Measurements from ENCODE around the gene P3H2.
"Not testable (repeated sequence)": the region's sequence is repeated elsewhere in the genome, so short reads cannot be mapped to it uniquely, and the experiment has no call there.

P3H2 gene

DNA sequence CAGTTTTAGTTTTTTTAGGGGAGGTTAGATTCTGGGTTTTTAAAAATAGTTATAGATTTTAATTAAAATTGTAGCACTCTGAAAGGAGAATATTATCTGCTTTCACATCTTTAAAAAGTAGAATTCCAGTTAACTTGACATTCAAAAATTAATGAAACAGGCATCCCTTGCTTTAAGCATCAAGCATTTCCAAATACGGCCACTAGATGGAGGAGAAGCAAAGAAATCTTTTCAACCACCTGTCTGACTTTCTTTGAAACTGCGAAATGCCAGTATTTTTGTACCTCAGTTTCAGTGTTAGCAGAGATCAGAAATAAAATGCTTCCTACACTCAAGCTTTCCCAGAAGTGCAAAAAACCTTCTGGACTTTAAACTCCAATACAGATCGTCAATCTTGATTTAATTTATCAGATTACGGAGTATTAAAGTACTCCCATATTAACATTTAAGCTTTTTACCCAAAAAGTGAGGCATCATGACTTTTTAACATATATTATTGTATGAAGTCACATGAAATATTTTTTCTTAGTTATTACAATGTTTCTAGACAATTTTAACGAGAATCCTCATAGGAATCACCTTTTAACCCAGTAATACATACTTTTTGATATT, 153.3 kb downstream of the P3H2 start:
- FAIRE-seq, result peak; percentile 98

- FAIRE-seq, result no peak
Measured at GRCh38 chr3:189966843-189967242, 153.9 kb downstream of the P3H2 start.

GRCh38 chr3:189964623-189965332, 155.9 kb downstream of the P3H2 start:
- no peak for FAIRE-seq

DNA sequence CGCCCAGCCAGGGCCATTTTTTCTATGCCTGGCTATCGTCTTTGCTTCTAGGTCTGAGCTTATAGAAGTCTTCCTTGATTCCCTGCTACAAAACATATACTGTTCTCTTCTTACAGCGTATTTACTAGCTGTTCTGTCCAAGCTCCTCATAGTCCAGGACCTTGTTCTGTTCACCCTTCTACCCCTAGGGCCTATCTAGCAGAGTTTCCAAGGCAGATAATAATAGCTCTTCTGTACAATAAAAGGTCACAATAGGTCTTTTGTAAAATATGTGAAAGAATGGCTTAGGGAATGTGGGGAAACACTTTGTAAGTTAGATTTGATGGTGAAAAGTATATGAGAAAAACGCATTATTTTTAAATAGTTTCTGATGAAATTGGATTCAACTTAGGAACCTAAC, 158.2 kb downstream of the P3H2 start:
- no peak for FAIRE-seq

DNA sequence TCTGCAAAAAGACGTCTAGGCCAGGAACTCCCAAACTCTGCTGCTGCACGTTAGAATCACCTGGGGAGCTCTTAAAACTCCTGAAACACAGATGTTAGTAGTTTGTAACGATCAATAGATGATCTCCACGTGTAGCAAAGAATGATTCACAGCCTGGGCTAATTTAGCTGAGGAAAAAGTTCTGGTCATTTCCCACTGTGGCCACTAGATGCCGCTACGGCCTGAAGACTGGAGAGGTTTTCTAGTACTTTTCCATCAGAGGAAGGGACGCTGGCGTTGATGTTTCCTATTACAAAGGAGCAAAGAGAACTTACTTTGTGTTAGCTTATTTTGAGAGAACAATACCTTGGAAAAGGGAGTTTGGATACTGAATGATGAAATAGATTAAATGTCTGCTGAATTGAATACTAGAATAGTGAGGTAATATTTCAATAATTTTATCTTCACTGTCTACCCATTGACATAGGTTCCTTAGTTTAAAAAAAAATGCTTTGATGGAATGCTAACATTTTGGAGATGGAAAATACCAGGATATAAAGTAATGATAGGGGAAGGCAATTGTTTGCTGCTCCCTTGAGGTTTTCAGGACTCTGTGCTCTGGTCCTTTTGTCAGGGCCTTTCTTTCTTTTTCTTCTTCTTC, 159.1 kb downstream of the P3H2 start:
- FAIRE-seq, result peak; percentile 97

- FAIRE-seq, result not testable (repeated sequence)
Measured at GRCh38 chr3:189961086-189961485, 159.6 kb downstream of the P3H2 start.

- FAIRE-seq, result no peak
Measured at GRCh38 chr3:189954733-189955665, 165.7 kb downstream of the P3H2 start.

DNA sequence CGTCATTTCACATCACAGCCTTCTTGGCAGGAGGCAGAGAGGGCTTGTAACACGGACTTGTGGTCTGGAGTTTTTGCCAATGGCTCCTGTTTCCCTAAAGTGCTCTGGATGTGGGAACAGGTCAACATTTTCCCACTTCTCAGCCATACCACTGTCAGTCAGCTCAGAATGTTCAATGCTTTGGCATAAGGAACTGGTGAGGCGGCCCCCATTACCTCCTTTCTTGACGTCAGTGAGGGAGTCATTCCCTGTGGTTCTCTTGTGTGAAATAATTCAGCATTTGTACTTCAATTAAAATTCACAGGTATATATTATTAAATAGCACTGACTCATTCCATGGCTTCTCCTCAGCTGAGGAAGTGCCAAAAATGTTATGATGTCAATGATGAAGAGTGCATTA, 167.1 kb downstream of the P3H2 start:
- FAIRE-seq, result no peak

- no peak for FAIRE-seq
Measured at GRCh38 chr3:189952272-189952671, 168.4 kb downstream of the P3H2 start.

GRCh38 chr3:189950258-189950657, 170.4 kb downstream of the P3H2 start:
- FAIRE-seq, result no peak

- FAIRE-seq, result no peak
Measured at GRCh38 chr3:189949580-189949979, 171.1 kb downstream of the P3H2 start.

DNA sequence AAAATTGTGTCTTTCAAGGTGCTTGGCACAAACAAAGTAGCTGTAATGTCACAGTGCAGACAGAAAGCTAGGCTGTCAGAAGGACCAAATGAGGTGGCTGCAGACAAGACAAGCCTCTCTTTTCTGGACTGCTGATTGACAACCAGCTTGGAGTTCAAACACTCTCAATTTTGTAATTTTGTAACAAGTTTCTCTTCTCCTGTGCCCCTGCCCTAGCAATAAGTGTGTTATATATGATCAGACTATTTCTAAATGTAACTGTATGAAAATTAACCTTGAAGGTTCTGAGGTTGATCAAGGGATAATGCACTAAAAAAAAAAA, 172.0 kb downstream of the P3H2 start:
- no peak for FAIRE-seq

DNA sequence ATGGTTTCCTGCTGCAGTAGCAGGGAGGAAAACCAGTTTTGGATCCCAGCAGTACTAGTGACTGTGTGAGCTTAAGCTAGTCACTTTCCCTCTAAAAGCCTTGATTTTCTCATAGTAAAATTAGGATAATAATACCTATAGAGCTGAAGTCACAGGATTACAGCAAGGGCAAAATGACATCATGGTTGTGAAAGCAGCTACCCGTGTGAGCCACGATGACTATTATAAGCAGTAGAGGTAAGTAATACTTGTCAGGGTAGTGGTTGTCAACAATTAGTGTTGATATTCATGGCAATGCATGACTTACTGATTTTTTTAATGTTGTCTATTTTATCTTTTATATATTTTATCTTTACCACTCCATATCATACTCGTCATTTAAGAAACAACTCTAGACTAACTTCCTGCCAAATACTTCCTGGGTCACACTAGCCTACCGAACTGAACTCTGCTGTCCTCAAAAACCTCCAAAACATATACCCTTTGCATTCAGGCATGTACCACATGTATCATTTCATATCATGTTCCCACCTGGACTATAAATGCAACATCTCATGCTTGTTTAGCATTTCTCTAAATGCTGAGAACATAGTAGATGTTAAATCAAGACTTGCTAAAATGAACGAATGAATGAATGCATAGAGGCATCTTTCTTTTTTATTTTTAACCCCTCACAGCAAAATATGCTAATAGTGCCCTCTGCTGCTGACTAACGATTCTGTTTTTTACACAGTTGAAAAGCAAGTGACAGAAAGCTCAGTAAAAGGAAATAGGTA, 172.6 kb downstream of the P3H2 start:
- peak; percentile 56 for FAIRE-seq

- no peak for FAIRE-seq
Measured at GRCh38 chr3:189947068-189947467, 173.6 kb downstream of the P3H2 start.

DNA sequence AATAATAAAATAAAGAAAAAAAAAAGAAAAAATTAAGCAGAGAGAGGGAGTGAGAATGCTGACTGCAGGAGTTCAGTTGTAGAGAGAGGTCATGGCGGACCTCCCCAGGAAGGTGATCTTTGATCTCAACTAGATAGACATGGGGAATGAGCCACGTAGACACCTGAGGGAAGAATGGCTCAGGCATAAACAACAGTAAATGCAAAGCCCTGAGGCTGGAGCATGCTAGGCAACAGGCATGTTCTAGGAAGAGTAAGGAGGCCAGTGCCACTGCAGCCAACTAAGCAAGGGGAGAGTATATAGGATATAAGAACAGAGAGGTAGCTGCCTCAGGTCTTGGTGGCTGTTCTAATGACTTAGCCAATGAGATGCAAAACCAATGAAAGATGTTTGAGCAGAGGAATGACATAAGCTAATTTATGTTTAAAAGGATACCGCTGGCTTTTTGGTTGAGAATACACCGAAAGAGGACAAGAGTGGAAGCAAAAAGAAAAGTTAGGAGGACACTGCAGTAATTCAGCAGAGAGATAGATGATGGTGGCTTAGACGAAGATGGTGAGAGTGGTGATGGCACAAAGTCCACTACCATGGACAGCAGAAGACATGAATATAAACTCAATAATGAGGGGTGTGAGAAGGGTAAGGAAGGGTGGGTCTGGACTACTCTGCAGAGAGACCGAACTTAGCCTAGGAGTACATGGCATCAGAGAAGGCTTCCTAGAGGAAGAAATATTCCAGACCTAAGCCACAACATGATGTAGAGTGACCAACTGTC, 174.6 kb downstream of the P3H2 start:
- FAIRE-seq, result no peak

- FAIRE-seq, result no peak
Measured at GRCh38 chr3:189944285-189945145, 176.2 kb downstream of the P3H2 start.

DNA sequence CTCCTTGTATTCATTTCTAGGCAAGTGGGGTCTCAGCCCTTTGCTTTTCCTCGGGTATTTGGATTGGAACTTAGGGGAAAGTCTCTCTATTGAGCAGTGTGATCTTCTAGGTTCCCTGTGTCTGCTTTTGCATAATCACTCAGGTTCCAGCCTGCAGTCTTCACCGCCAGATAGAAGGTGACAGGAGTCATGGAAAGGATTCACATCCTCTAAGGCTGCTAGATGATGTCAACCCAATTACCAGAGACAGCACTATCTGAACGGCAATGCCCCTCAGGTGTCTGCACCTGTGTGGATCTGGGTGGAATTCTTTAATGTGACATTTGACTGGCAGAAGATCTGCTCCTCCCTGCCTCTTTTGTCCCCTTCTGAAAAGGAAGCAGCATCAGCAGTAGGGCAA, 177.7 kb downstream of the P3H2 start:
- no peak for FAIRE-seq

DNA sequence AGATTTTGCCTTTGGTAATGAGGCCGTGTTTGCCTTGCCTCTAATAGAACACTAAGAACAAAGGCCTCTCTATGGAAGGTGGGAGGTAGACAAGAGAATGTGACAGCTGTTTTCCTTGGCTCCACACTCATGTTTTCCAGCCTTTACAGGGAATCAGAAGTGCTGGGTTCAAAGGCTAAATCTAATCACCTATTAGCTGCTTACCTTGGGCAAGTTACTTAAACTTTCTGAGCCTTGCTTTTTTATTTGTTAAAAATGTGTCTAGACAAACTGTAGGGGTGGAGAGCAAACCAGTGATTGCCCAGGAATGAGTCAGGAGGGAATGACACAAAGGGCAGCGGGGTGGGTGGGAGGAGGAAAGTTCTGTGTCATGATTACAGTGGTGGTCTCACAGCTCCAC, 179.0 kb downstream of the P3H2 start:
- FAIRE-seq, result no peak

DNA sequence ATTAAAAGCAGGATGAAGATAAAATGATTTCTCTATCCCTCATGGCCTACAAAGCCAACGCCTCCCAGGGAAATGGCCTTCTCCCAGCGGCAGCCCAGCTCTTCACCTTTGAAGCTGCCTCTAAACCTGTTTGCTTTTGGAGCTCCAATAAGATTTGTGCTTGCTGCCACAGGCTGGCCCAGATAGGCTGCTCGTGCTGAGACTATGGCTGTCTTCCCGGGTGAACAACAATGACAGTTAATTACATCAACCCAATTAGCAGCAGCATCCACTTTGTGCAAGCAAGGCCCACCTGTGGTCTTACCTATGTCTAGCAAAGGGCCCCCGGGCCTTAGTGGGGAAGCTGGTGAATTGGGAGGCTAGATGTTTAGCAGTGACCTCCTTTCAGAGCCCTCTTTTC, 179.6 kb downstream of the P3H2 start:
- no peak for FAIRE-seq

GRCh38 chr3:189937302-189938127, 183.2 kb downstream of the P3H2 start:
- FAIRE-seq, result no peak
